ENCODE results near the gene CTBP2. TPM values are rescaled to one million over a fixed set of nuclear protein-coding genes. Genes with fewer than 3 reads are reported as not detected.
A peak's percentile ranks its signal among the peaks of the same experiment; 100 is the strongest.

Gene CTBP2
- total RNA-seq, 1 donor from 2014 or later = 123 TPM

DNA sequence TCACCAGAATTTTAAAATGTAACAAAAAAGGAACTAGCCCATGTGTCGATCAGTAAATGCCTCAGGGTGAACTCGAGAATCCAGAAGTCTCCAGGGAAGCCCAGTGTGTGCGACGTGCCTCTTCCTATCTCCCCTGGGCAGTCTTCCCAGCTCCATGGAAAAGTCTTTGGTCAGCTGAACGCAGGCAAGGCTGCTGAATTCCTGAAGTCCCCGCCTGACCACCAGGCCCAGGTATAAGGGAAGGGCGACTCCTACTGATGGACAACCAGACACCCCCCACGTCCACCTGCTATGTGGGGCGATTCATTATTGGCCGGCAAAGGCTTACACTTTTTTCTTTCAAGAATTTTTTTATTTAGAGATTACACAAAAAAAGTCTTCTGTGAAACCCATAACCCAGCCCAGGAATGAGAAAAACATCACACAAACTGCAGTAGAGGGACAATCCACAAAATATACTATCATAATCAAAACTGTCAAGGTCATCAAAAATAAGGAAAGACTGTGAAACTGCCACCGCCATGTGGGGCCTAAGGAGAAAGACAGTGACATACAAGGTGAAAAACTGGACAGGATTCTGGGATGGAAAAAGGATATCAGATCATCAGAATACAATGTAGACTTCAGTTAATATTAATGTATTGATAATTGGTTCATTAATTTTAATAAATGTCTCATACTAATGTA lies 93.5 kb downstream of the CTBP2 start:
- Histone ChIP-seq H3K27me3 (ENCODE audit: control insufficient read depth, insufficient read depth, low read length) (no peaks in the 10 kb centered on the region), H3K4me3 (ENCODE audit: low read depth, low read length) (no peak overlapping the region), H3K36me3 (ENCODE audit: control insufficient read depth, insufficient read depth, low read length) (peaks cover 8% of the 10 kb centered on the region)
- no peak for DNase-seq (ENCODE audit: low read depth)
- FAIRE-seq = no peak
- TF ChIP-seq CTCF (IDR thresholded peaks at IDR 0.05; ENCODE audit: insufficient read depth, low read length, severe bottlenecking) = no peak

DNA sequence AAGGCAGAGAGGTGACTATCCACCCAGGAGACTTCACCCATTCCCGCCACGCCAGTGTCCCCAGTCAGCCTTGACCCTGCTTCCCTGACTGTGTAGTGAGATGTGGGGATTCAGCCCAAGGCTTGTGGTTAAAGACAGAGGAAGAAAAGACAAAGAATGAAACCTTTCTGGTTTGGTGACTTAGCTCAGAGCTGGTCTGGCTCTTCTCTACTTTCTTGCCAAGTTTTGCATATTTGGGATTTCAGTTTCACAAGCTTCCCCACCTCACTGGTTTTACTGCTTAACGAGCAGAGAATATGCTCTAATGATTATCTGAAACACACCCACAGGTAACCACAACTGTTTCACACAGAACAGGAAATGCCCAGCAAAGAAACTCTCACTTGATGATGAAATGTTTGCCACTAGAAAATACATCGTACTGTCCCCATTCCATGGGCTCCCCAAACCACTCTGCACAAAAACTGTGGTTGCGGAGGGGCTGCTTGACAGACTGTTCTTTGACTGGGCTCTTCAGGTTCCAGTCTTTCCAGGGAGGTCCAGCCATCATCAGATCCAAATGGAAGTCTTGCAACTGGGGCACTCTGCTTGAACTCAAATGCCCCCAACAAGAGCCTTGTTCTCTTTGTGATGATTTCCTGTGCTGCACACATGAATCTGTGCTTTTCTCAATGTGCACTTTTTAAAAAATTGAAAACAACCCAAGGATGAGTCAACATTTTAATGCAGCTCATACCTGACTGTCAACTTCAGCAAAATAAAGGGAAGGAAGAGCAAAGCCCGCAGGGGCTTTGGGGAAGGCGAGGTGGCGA lies 95.5 kb downstream of the CTBP2 start:
- Histone ChIP-seq H3K36me3 (ENCODE audit: control insufficient read depth, insufficient read depth, low read length) (peaks cover 5% of the 10 kb centered on the region), H3K27me3 (ENCODE audit: control insufficient read depth, insufficient read depth, low read length) (no peaks in the 10 kb centered on the region), H3K4me3 (ENCODE audit: low read depth, low read length) (no peak overlapping the region)
- TF ChIP-seq CTCF (IDR thresholded peaks at IDR 0.05; ENCODE audit: insufficient read depth, low read length, severe bottlenecking) = no peak
- DNase-seq (ENCODE audit: low read depth) = peak; percentile 94
- FAIRE-seq = peak; percentile 95

- no peak for TF ChIP-seq CTCF (IDR thresholded peaks at IDR 0.05; ENCODE audit: insufficient read depth, low read length, severe bottlenecking)
- H3K27me3 ChIP-seq (ENCODE audit: control insufficient read depth, insufficient read depth, low read length) = no peaks in the 10 kb centered on the region
- H3K4me3 ChIP-seq (ENCODE audit: low read depth, low read length) = no peak overlapping the region
- peaks cover 5% of the 10 kb centered on the region for H3K36me3 ChIP-seq (ENCODE audit: control insufficient read depth, insufficient read depth, low read length)
- FAIRE-seq = peak; percentile 47
- no peak for DNase-seq (ENCODE audit: low read depth)
Measured at GRCh38 chr10:125063256-125063925, 97.0 kb downstream of the CTBP2 start.

DNA sequence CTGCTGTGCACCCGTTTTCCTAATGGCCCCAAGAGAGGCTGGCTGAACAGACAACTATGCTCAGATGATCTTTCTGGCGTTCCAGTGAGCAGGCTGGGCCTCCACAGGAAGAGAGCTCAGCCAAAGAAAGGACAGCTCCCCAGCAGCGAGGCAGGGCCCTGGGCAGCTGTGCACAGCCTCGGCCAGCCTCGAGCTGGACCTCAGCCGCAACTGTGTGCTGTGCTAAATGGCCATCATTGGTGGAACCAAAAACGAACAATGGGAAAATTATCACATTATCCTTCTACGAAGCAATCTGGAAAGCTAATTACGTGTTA lies 97.5 kb downstream of the CTBP2 start:
- FAIRE-seq (no peak), DNase-seq (ENCODE audit: low read depth) (no peak)
- Histone ChIP-seq H3K27me3 (ENCODE audit: control insufficient read depth, insufficient read depth, low read length) (no peaks in the 10 kb centered on the region), H3K4me3 (ENCODE audit: low read depth, low read length) (no peak overlapping the region), H3K36me3 (ENCODE audit: control insufficient read depth, insufficient read depth, low read length) (peaks cover 5% of the 10 kb centered on the region)
- TF ChIP-seq CTCF (IDR thresholded peaks at IDR 0.05; ENCODE audit: insufficient read depth, low read length, severe bottlenecking) = no peak

DNA sequence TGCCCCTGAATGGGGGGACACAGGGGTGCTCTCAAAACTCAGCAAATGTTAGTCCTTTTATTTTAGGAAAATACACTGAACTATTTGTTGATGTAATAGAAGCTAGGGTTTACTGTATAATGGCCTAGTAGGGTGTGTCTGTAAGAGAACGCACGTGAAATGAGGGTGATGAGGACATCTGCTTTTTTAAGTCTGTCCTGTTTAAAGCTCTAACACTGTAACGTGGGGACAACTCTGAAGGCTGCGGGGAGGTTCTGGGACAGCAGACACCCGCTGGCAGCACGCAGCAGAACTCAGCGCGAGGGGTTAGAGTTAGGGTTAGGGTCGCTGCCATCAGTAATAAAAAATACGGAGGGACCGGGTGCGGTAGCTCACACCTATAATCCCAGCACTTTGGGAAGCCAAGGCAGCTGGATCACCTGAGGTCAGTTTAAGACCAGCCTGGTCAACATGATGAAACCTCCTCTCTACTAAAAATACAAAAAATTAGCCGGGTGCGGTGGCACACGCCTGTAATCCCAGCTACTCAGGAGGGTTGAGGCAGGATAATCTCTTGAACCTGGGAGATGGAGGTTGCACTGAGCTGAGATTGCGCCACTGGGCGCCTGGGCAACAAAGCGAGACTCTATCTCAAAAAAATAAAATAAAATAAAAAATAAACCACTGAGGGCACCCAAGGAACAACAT lies 98.0 kb downstream of the CTBP2 start:
- no peak for DNase-seq (ENCODE audit: low read depth)
- FAIRE-seq = no peak
- H3K36me3 ChIP-seq (ENCODE audit: control insufficient read depth, insufficient read depth, low read length) = peaks cover 5% of the 10 kb centered on the region
- no peaks in the 10 kb centered on the region for H3K27me3 ChIP-seq (ENCODE audit: control insufficient read depth, insufficient read depth, low read length)
- no peak for TF ChIP-seq CTCF (IDR thresholded peaks at IDR 0.05; ENCODE audit: insufficient read depth, low read length, severe bottlenecking)
- no peak overlapping the region for H3K4me3 ChIP-seq (ENCODE audit: low read depth, low read length)
